Liver (tissue), 3 donors: ENCODE data around the gene TGFBI.

Experiments used
- ATF3 ChIP-seq: IDR thresholded peaks from 2 replicates; pipeline ENCODE4 v1.6.1; 2016; ENCODE audit warnings: antibody characterized with exemption
- CTCF ChIP-seq: fragments of 150-350 bp; IDR thresholded peaks from 2 replicates; pipeline ENCODE4 v1.5.1; 2017; ENCODE audit warnings: improper control_type of control experiment, low read depth, low read length; ENCODE audit not compliant: missing input control
- EGR1 ChIP-seq, 2 donors: IDR thresholded peaks; 2 replicates each; pipeline ENCODE4 v1.6.1; 2016 to 2018; ENCODE audit warnings: antibody characterized with exemption in 2 of 2, low read depth in 2 of 2
- FOXA1 ChIP-seq: IDR thresholded peaks from 2 replicates; pipeline ENCODE4 v1.6.1; 2016; ENCODE audit warnings: antibody characterized with exemption
- JUND ChIP-seq, 2 donors: IDR thresholded peaks; 2 replicates each; pipeline ENCODE4 v1.6.1; 2016; ENCODE audit warnings: antibody characterized with exemption in 2 of 2
- MAX ChIP-seq: IDR thresholded peaks from 2 replicates; pipeline ENCODE4 v1.6.1; 2016; ENCODE audit warnings: antibody characterized with exemption
- RAD21 ChIP-seq, 2 donors: IDR thresholded peaks; 2 replicates each; pipeline ENCODE4 v1.6.1; 2016; ENCODE audit warnings: antibody characterized with exemption in 2 of 2, mild to moderate bottlenecking in 2 of 2
- REST ChIP-seq: IDR thresholded peaks from 2 replicates; pipeline ENCODE4 v1.6.1; 2016; ENCODE audit warnings: antibody characterized with exemption, mild to moderate bottlenecking
- SP1 ChIP-seq: IDR thresholded peaks from 2 replicates; pipeline ENCODE4 v1.6.1; 2018; ENCODE audit warnings: antibody characterized with exemption, mild to moderate bottlenecking
- TAF1 ChIP-seq: conservative IDR thresholded peaks from 2 replicates; pipeline ENCODE4 v1.6.1; 2016; ENCODE audit warnings: antibody characterized with exemption, mild to moderate bottlenecking
- YY1 ChIP-seq: IDR thresholded peaks from 2 replicates; pipeline ENCODE4 v1.6.1; 2016; ENCODE audit warnings: antibody characterized with exemption, mild to moderate bottlenecking
- donor health status: healthy.
- donor health status: healthy.

GRCh38 chr5:135980620-135981019 is 48.2 kb upstream of the TGFBI start:
- TF ChIP-seq CTCF (no peak), REST (no peak), JUND (IDR thresholded peaks at IDR 0.05) (no peak), ATF3 (no peak), SP1 (no peak), EGR1 (IDR thresholded peaks at IDR 0.05; ENCODE audit: low read depth in 2 of 2) (no peak), RAD21 (IDR thresholded peaks at IDR 0.05) (no peak), YY1 (no peak), MAX (no peak), FOXA1 (no peak), TAF1 (no peak)
